ENCODE measurements around the gene CEACAM5.

DNA sequence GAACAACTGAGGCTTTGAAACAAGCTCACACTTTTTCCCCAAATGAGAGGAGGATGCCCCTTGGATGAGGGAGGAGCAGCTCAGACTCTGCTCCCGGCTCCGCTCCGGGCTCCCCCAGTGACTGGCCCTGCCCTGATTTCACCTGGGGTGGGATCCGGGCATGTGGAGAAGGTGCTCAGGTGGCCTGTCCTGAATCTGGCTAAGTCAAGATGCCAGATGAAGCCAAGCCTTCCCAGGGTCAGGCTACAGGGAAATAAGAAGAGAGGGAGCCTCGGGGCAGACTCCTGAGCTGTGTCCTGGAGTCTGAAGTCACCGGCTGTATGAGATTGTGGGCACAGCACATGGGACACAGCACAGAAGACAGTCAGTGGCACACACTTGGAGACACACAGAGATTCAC, 10.3 kb downstream of the CEACAM5 start:
- TF ChIP-seq, protein P1, sequence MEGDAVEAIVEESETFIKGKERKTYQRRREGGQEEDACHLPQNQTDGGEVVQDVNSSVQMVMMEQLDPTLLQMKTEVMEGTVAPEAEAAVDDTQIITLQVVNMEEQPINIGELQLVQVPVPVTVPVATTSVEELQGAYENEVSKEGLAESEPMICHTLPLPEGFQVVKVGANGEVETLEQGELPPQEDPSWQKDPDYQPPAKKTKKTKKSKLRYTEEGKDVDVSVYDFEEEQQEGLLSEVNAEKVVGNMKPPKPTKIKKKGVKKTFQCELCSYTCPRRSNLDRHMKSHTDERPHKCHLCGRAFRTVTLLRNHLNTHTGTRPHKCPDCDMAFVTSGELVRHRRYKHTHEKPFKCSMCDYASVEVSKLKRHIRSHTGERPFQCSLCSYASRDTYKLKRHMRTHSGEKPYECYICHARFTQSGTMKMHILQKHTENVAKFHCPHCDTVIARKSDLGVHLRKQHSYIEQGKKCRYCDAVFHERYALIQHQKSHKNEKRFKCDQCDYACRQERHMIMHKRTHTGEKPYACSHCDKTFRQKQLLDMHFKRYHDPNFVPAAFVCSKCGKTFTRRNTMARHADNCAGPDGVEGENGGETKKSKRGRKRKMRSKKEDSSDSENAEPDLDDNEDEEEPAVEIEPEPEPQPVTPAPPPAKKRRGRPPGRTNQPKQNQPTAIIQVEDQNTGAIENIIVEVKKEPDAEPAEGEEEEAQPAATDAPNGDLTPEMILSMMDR (IDR thresholded peaks at IDR 0.05): no peak
- no peak for TF ChIP-seq POLR2A (IDR thresholded peaks at IDR 0.05)
